GM03348 (cell line): ENCODE results near the gene ZNF74.

ENCODE experiments used
- DNase-seq: peaks from one replicate; pipeline ENCODE4 v3.0.0; 2012; ENCODE audit warnings: low spot score

ZNF74 gene

DNA sequence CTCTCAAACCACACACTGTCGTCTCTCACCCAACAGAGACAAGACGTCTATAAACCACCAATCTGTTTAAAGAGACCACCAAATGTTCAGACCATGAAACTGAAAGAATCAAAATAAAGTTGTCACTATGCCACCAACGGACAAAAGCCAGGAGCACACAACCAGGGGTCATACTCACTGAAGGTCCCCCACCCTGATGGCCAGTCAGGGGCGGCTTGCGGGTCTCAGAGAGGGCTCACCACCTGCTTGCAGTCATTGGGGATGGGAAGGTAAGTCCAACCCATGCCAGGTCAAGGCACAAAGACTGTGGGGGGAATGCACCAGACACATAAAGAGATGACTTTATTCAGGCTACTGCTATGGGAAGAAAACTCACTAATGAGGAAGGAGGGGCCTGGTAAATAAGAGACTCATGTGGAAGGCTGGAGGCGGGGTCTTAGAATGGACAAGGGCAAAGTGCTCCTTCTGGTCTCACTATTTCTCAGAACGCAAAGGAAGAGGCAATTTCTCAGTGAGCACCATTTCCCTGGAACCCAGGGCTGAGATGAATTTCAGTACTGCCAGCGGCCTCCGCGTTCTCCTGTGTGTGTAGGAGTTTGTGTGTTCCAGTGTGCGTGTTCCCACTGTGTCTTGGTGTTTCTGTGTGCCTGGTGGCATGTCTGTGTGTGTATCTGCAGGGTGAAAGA, 26.3 kb downstream of the ZNF74 start:
- DNase-seq: no peak

GRCh38 chr22:20421507-20421874, 27.5 kb downstream of the ZNF74 start:
- no peak for DNase-seq

- peak; percentile 89 for DNase-seq
Measured at GRCh38 chr22:20422271-20423007, 28.5 kb downstream of the ZNF74 start.

DNA sequence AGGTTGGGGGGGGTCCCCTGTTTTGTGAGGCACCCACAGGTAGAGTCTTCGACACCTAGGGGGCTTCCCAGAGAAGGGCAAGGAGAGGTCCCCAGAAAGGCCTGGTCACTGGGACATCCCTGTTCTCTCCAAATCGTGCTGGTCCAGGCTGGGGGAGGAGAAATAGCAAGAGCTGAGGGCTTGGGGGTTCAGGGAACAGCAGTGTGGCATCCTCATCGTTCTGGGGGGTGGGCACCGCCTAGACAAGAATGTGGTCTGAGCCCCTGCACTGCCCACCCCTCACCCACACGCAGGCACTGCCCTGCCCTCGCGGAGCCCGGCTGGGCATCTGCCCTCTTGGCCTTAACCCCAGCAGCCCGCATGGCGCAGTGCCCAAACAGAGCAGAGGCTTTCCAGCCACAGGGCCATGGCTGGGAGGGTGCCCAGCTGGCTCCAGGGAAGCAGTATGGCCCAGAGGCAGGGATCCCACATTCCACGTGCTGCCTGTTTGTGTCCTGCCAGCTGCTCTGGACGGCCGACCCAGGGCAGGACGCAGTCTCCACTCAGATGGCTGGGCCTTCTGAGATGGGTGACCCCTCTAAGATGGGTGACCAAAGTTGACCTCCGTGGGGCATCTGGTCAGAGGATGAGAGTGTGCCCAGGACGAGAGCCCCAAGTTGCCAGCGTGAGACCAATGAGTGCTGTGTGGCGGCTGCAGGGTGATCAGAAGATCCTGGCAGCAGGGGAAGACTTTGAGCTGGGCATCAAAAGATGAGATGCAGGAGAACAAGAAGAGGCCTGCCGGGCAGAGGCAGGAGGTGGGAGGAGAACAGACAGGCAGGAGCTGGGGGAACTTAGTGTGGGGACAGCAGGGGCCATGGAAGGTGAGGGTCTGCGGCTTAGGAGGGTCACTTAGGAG, 29.3 kb downstream of the ZNF74 start:
- DNase-seq: peak; percentile 82

DNA sequence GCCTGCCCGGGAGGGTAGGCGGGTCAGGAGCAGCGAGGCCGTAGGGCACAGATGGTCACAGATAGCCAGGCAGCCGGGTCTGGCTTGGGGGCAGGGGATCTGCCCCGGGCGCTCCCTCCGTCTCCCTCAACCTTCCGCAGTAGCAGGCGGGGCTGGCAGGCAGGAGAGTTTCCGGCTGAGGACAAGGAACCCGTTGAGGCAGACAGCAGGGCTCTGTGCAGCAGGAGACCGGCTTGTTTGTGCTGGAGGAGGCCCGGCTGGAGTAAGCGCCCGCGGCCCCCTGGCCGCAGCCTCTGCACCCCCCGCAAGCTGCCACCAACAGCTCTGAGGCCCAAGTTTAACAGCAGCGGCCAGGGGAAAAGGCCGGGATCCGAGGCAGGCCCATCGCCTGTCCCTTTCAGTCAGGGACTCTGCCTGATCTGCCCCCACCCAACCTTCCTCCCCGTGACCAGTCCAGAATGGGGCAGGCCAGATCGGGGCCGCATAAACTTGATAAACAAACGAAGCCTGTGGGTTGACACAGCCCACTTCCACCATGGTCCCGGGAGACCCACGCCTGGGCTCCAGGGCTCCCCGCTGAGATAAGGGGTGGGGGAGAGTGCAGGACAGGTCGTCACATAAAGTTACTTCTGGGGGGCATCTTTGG, 30.1 kb downstream of the ZNF74 start:
- no peak for DNase-seq

GRCh38 chr22:20424568-20424931, 30.6 kb downstream of the ZNF74 start:
- DNase-seq: no peak

DNA sequence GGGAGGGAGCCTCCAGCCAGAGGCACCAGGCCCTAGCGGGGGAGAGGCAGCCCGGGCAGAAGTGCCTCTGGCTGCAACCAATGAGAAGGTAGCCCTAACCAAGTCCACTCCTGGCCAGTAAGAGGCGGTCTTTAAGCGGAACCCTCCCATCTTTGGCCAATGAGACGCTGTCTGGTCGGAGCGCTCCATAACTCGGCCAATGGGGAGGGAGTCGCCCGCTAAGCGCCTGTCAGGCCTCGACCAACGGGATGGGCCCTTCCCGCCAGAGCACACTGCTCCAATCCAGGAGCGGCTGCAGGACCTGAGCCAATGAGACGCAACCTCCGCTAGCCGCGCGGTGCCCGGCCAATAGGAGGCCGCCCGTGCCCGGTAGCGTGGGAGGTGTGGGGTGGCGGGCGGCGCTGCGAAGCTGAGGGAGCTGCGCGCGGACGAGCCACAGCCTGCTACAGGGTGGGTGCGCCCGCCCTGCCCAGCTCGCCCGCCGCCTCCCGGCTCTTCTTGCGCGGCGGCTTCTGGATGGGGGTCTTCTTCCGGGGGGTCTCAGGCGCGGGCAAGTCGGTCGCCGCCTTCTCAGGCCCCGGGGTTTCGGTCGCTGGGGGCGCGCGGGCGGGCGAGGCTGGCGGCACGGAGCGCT, 31.1 kb downstream of the ZNF74 start:
- no peak for DNase-seq

- no peak for DNase-seq
Measured at GRCh38 chr22:20425566-20426258, 31.8 kb downstream of the ZNF74 start.

GRCh38 chr22:20426259-20426615, 32.3 kb downstream of the ZNF74 start:
- DNase-seq: no peak

GRCh38 chr22:20427104-20427944, 33.4 kb downstream of the ZNF74 start:
- DNase-seq: no peak

DNA sequence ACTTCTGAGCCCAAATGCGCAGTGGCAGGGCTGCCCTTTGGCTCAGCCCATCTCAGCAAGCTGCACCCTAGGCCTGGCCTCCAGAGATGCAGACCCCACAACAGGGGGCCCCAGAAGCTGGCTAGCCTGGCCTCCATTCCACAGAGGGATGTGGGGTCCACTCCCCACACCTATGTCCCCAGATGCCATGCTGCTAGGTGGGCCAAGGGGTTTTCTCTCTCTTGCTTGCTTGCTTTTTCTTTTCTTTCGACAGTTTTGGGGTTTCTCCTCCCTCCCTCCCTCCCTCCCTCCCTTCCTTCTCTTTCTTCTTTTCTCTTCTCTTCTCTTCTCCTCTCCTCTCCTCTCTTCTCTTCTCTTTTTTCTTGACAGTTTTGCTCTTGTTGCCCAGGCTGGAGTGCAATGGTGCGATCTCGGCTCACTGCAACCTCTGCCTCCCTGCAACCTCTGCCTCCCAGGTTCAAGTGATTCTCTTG, 34.0 kb downstream of the ZNF74 start:
- DNase-seq: no peak

GRCh38 chr22:20428496-20429253, 34.7 kb downstream of the ZNF74 start:
- no peak for DNase-seq

DNA sequence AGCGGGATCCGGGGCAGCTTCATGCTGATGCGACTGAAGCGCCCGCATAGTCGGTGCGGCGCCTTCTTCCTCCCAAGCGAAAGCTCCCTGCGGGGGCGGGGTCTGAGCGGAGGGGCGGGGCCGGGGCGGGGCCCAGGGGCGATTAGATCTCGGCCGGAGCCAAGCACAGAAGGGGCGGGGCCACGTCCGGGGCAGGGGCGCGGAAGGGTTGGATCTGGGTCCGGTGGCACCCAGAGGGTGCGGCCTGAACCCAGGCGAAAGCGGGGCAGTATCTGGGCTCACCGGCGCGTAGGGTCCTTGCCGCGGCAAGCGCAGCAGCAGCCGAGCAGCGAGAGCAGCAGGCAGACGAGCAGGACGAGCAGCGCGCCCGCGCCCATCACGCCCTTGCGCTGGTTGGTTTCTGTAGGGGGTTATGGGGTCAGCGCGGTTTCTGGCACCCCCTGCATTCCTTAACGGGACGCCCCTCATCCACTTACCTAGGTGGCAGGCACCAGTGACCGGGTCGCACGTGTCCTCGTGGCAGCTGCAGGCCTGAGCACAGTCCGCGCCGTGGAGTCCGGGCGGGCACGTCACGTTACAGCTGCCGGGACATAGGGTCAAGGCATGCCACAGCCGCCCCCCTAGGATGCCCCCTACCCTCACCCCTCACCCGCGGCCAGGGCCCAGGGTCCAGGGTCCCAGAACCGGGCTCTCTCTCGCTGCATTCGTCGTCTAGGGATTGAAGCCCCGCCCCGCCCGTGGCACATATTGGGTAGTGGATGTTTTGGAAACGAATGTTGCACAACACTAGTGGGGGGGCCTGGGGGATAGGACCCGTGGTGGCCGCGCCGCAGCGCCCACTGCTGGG, 35.5 kb downstream of the ZNF74 start:
- no peak for DNase-seq

DNA sequence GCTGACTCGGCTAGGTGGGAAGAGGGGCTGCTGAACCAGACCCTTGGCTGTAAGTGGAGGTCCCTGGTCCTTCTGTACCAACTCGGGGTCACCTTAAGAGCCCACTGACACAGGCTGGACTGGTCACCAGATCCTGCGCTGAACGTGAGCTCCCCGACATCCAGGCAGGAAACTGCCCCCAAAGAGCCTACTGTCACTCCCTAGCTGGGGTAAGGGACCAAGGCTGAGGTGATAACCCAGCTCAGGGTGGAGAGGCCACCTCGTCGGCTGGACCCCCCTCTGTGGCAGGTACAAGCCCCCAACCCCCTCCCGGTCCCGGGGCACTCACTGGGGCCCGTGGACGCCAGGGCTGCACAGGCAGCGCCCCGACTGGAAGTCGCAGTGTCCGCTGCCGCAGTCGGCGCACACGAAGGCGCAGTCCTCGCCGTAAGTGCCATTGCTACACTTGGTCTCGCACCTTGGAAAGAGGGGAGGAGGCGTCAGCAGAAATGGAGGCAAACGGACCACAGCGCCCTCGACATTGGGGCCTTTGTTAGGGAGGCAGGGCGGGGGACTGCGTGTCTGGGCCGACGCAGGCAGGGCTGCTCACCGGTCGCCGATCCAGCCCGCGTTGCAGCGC, 36.3 kb downstream of the ZNF74 start:
- no peak for DNase-seq

- DNase-seq: no peak
Measured at GRCh38 chr22:20430720-20431510, 37.0 kb downstream of the ZNF74 start.

DNA sequence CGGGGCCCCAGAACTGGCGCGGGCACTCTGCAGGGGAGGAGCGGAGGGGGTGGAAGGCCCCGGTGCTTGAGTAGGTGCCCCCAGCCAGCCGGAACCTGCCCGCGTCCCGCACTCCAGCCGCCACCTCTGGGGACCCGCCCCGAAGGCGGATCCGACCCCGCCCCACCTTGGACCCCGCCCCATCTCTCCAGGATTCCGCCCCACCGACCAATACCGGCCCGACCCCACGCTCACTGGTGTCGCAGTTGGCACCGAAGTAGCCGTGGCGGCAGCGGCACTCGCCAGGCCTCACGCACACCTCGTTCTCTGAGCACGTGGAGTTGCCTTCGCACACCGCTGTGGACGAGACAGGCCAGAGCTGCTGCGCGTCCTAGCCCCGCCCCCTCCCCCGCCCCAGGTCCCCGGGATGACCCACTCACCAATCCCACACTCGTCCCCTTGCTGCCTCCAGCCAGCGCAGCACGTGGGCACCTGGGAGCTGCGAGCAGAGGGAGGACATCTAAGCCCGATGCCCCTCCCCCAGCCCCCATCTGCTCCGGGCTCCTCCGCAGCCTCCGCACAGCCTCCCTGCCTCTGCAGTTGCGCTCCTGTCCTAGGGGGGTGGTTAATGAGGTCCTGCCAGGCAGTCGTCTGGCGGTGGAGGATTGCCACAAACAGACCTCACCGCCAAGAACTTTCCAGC, 37.7 kb downstream of the ZNF74 start:
- DNase-seq: no peak

DNA sequence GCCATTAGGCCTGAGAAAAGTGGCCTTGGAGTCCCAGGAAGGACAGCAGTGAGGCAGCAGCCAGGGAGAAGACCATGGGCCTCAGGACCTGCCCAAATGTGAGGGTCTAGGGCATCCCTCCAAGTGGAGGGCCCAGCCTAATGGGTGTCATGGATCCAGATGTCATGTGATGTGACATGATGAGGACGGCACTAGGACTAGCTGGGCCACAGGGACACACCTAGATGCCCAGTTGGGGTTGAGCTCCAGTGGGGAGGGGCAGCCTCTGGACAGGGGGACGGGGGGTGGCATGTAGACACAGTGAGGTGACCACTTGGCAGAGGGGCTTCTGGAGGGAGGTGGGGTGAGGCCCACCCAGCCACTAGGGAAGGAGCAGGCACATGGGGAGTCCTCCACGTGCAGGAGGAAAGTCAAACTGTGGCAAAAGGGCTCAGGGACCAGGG, 38.3 kb downstream of the ZNF74 start:
- DNase-seq: no peak
